GM19397 (cell line): ENCODE measurements around the gene SSTR5.

ENCODE experiments used
- ATAC-seq: cut with Tn5 transposase; IDR thresholded peaks from one replicate; pipeline ENCODE4 v1.9.1; 2021; ENCODE audit warnings: mild to moderate bottlenecking, moderate library complexity; ENCODE audit not compliant: unreplicated experiment

The SSTR5 gene

GRCh38 chr16:1101133-1101532 is 28.6 kb downstream of the SSTR5 start:
- ATAC-seq, result no peak

DNA sequence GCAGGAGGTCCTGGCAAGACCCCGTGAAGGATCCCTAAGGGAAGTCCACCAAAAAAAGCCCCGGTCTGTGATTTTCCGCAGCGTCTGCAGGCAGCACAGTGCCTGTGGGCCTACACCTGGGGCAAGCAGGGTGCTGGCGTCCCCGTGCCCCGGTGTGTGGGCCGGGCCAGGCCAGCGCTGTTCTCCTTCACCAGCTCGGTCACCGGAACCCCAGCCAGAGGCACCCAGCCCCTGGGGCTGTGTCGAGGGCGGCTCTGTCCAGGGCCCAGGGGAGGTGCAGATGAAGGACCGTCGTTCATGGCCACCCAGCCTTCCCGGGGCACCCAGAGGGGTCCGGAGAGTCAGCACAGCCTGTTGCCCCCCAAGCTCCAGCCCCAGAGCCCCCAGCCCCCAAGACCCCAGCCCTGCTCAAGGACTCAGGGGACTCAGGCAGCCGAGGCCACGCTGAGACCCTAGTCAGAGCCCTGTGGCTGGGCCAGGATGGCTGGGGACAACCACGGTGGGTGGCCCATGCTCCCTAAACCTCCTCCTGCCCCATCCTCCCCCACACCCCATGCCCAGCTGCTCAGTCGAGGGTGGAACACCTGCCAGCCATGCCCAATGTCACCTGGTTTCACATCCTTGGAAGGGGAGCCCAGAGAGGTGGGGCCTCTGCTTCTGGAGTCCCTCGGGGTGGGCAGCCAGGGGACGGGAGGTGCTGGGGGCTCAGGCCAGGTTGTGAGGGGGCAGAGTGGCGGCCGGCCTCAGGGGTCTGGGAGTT is 29.2 kb downstream of the SSTR5 start:
- no peak for ATAC-seq

DNA sequence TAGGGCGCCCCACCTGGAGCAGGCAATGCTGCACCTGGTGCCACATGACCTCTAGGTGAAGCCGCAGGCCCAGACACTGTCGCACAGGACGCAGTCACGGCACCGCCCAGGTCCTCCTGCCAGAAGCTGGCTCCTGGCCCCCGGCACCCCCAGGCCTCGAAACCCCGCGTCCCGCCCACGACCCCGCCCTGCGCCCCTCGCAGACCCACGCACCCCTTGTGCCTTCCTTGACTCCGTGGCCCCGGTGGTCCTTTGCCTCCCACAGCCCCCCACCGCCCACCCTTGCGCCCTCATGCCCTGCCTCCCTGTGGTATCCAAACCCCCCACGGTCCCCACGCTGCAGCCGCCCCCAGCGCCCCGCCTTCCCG is 29.8 kb downstream of the SSTR5 start:
- no peak for ATAC-seq

- no peak for ATAC-seq
Observed at GRCh38 chr16:1102921-1103635, 30.5 kb downstream of the SSTR5 start.

- ATAC-seq, result no peak
Observed at GRCh38 chr16:1103636-1103980, 31.1 kb downstream of the SSTR5 start.

DNA sequence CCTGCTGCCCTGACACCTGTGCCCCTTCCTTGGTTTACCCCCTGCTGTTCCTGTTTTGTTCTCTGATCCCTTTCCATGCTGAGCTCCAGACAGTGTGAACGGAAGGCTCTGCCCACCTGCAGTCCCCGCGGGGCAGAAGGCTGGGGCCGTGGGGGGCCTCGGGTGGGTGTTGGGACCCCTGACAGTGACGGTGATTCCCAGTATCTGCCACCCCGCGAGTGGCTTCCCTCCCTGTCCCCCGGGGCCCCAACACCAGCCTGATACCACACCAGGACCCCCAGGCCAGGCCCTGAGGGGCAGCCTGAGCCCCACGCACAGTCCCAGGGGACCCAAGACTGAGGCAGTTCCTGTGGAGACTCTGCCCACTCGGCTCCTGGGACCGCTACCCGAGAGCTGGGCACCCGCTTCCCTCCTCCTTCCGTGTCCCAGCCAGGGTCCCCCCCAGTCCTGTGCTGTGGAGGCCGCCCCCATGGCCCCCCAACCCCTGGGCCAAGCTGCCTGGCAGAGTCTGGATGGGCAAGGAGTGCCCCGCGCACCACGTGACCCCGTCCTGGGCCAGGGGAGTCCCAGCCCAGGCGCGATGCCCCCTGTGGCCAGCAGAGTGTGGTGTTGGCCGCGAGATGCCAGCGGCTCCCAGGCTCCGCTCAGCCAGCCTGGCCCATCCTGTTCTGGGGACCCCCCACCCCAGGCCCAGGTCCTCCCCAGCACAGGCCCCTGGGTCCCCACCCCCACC is 33.5 kb downstream of the SSTR5 start:
- ATAC-seq, result no peak

- ATAC-seq, result no peak
Observed at GRCh38 chr16:1106659-1107058, 34.1 kb downstream of the SSTR5 start.

DNA sequence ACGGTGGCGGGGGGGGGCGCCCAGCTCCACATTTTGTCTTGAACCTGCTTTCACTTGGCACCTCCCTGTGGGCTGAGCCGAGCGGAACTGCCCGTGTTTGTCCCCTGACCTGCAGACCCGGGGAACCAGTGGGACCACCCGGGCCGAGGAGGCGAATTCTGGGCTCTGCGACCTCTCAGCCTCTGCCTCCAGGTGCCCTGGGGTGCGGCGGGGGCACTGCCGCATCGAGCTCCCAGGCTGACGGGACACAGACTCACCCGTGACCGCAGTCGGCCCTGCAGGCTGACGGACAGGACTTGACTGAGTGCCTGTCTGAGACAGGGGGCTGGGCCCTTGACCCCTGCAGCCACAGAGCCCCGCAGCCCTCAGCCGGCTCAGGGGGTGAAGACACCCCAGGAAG is 34.6 kb downstream of the SSTR5 start:
- no peak for ATAC-seq

DNA sequence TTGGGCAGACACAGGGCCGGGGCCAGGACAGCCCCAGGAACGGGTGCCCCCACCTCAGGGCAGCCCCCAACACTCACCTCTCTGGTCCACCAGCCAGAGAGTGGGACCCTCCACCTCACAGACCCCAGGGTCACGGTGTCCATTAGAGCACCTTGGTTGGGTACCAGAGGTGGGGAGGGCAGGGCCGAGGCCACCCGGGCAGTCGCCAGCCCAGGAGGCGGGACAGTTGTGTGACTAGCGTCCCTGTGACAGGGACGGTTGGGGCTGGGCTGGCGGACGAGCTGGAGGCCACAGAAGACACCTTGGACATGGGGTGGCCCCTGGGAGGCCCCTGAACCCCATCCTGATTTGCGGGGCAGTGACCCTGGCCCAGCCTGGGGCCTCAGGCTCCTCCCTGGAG is 35.2 kb downstream of the SSTR5 start:
- no peak for ATAC-seq

GRCh38 chr16:1108299-1109252 is 36.0 kb downstream of the SSTR5 start:
- no peak for ATAC-seq

DNA sequence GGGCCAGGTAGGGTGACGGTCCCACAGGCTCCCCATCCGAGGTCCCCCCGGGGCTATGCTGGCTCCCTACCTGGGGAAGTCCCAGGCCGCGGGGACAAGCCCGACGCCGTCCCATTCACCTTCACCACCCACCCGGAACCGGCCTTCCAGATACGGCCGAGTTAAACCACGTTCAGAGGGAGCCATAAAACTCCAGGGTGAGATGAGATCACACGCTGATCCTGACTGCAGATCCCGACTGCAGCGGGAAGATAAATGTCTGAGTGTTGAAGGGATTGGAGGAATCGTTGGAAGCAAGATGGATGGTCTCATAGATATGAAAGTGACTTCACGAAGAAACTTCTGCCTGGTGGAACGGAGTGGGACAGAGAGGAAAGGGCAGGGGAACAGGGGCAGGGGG is 37.1 kb downstream of the SSTR5 start:
- no peak for ATAC-seq

GRCh38 chr16:1112506-1113184 is 40.1 kb downstream of the SSTR5 start:
- no peak for ATAC-seq

DNA sequence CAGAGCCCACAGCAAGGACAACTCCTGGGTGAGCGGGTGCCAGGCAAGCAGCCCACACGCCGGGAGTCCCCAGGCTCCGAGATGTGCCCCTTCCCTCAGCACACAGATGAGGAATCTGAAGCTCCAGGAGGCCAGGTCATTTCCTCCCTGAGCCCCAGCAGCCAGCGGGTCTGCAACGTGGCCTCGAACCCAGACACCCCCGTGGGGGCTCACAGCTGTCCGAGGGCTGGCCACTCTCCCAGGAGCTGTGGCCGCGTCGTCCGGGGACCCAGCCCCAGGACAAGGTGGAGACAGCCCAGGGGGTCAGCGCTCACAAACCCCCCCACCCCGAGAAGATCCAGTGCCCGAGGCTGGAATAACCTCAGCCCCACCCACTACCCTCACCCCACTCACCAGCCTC is 40.9 kb downstream of the SSTR5 start:
- no peak for ATAC-seq

- ATAC-seq, result no peak
Observed at GRCh38 chr16:1113889-1114526, 41.5 kb downstream of the SSTR5 start.

- no peak for ATAC-seq
Observed at GRCh38 chr16:1116693-1117077, 44.1 kb downstream of the SSTR5 start.

DNA sequence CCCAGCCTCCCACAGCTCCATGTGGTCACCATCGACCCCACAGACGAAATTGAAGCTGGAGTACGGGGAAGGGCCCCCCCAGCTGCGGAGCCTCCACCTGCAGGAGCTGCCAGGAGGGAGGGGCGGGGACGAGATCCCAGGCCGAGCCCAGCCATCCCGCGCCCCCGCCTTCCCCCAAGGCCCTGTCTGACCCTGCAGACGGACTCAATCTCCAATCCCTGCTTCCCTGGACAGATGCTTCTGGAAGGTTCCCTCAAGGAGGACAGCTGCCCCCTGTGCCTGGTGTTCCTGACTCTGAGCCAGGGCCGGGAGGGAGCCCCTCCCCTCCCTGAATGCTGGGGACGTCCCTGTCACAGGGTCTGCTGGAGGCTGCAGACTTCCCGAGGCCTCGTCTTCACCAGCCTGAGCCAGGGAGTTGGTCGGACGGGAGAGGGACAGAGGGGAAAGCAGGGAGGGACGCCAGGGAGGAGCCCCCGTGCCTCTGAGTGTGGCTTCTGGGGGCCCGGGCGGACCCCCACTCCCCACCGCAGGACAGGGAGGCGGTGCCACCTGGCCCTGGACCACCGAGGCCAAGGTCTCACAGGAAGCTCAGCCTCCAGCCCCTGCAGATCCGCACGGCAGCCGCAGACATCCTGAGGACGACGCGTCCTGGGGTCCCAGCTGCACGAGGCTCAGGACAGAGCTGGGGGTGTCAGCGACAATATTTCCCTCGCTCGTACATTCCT is 44.8 kb downstream of the SSTR5 start:
- no peak for ATAC-seq

DNA sequence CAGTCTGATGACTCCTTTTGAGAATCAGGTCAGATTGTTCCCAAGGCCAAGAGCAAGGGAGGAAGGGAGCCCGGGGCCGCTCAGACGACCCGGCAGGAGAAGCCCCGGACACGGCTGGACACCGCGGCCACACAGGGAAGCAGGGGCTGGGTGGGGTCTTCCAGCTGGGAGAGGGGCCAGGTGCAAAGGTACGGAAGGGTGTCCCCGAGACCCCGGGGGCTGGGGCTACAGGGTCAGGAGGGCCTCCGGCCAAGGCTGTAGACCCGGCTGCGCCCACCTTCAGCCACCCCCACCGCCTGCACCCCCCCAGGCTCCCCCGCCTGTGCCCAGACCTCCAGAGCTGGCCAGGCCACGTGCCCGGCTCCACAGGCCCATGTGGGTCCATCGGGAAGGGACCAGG is 45.4 kb downstream of the SSTR5 start:
- ATAC-seq, result no peak

- no peak for ATAC-seq
Observed at GRCh38 chr16:1119129-1119528, 46.6 kb downstream of the SSTR5 start.
